ENCODE measurements around the gene SLC2A11. TPM values are rescaled to one million over a fixed set of nuclear protein-coding genes. Genes with fewer than 3 reads are reported as not detected.

Gene SLC2A11
- total RNA-seq, 1 experiment from 2014 or later: 26.9 TPM

GRCh38 chr22:23912293-23912903 lies 54.7 kb downstream of the SLC2A11 start:
- POLR2A ChIA-PET (ENCODE audit: unreplicated experiment): no interaction called here
- H2AFZ ChIP-seq: no peak overlapping the region
- H3K9me3 ChIP-seq (ENCODE audit: insufficient read depth, low read depth): no peaks in the 10 kb centered on the region
- H3K4me2 ChIP-seq: peak overlapping the region; percentile 98; the same call in 1 of the 2 replicates
- intact Hi-C loops (cut with micrococcal nuclease; ENCODE audit: unreplicated experiment): no loop called here
- no peaks in the 10 kb centered on the region for H3K27me3 ChIP-seq (ENCODE audit: insufficient read depth, low read depth)
- CTCF ChIA-PET: no interaction called here
- H3K79me2 ChIP-seq (ENCODE audit: low read depth): peaks cover 10% of the 10 kb centered on the region; the same call in 1 of the 2 replicates
- H3K4me1 ChIP-seq (replicated peaks; ENCODE audit: insufficient read depth): peaks cover 12% of the 10 kb centered on the region; the same call in 1 of the 2 replicates
- DNase-seq: no peak
- BruUV-seq (replicated peaks): no TSS peak
- H3K27ac ChIP-seq: no peak overlapping the region
- TF ChIP-seq EZH2 (IDR thresholded peaks at IDR 0.05; ENCODE audit: low read depth): no peak
- TF ChIP-seq, protein P1, sequence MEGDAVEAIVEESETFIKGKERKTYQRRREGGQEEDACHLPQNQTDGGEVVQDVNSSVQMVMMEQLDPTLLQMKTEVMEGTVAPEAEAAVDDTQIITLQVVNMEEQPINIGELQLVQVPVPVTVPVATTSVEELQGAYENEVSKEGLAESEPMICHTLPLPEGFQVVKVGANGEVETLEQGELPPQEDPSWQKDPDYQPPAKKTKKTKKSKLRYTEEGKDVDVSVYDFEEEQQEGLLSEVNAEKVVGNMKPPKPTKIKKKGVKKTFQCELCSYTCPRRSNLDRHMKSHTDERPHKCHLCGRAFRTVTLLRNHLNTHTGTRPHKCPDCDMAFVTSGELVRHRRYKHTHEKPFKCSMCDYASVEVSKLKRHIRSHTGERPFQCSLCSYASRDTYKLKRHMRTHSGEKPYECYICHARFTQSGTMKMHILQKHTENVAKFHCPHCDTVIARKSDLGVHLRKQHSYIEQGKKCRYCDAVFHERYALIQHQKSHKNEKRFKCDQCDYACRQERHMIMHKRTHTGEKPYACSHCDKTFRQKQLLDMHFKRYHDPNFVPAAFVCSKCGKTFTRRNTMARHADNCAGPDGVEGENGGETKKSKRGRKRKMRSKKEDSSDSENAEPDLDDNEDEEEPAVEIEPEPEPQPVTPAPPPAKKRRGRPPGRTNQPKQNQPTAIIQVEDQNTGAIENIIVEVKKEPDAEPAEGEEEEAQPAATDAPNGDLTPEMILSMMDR (conservative IDR thresholded peaks at IDR 0.05): no peak
- no peaks in the 10 kb centered on the region for H3K36me3 ChIP-seq (ENCODE audit: low read depth)
- H4K20me1 ChIP-seq (ENCODE audit: insufficient read depth): no peaks in the 10 kb centered on the region
- peaks cover 23% of the 10 kb centered on the region for H3F3A ChIP-seq (ENCODE audit: insufficient read depth, low read depth)
- no peaks in the 10 kb centered on the region for H3K9me2 ChIP-seq (ENCODE audit: insufficient read depth)
- no peak overlapping the region; the same call in 1 of the 2 replicates for H3K4me3 ChIP-seq

DNA sequence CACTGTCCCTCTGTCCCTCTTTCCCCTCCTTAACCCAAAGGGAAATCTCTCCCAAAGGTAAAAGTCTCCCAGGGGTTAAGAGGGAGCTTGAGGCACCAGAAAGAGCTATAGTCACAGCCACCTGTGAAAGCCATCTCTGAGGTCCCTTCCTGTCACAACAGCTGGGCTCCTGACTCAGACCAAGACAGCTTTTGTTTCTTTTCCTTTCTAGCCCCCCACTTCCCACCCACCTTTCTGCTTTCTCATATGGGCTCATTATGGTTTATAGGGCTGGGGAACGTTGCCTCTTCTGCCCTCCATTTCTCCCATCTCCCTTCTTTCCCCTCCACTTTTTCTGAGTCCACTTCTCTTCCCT lies 55.6 kb downstream of the SLC2A11 start:
- Histone ChIP-seq H3K9me3 (ENCODE audit: insufficient read depth, low read depth) (no peaks in the 10 kb centered on the region), H3K79me2 (ENCODE audit: low read depth) (peaks cover 10% of the 10 kb centered on the region; the same call in 1 of the 2 replicates), H3K36me3 (ENCODE audit: low read depth) (no peaks in the 10 kb centered on the region), H3K27ac (peak overlapping the region; percentile 64), H2AFZ (peak overlapping the region; percentile 85), H3F3A (ENCODE audit: insufficient read depth, low read depth) (peaks cover 23% of the 10 kb centered on the region), H3K4me2 (peak overlapping the region; percentile 98), H3K9me2 (ENCODE audit: insufficient read depth) (no peaks in the 10 kb centered on the region), H4K20me1 (ENCODE audit: insufficient read depth) (no peaks in the 10 kb centered on the region), H3K4me1 (replicated peaks; ENCODE audit: insufficient read depth) (peaks cover 12% of the 10 kb centered on the region; the same call in 1 of the 2 replicates), H3K27me3 (ENCODE audit: insufficient read depth, low read depth) (no peaks in the 10 kb centered on the region), H3K4me3 (peak overlapping the region; percentile 81)
- CTCF ChIA-PET: no interaction called here
- BruUV-seq (replicated peaks): TSS peak; percentile 27
- POLR2A ChIA-PET (ENCODE audit: unreplicated experiment): interaction anchor here (0.7 to 1.1 kb wide), 4 partner anchors 19 to 196 kb away, joined by 4 to 17 read pairs (median 6); partner anchors contain the start of genes MIF and SLC2A11
- TF ChIP-seq, protein P1 (conservative IDR thresholded peaks at IDR 0.05): no peak
- TF ChIP-seq EZH2 (IDR thresholded peaks at IDR 0.05; ENCODE audit: low read depth): no peak
- DNase-seq: no peak
- intact Hi-C loops (cut with micrococcal nuclease; ENCODE audit: unreplicated experiment): no loop called here

DNA sequence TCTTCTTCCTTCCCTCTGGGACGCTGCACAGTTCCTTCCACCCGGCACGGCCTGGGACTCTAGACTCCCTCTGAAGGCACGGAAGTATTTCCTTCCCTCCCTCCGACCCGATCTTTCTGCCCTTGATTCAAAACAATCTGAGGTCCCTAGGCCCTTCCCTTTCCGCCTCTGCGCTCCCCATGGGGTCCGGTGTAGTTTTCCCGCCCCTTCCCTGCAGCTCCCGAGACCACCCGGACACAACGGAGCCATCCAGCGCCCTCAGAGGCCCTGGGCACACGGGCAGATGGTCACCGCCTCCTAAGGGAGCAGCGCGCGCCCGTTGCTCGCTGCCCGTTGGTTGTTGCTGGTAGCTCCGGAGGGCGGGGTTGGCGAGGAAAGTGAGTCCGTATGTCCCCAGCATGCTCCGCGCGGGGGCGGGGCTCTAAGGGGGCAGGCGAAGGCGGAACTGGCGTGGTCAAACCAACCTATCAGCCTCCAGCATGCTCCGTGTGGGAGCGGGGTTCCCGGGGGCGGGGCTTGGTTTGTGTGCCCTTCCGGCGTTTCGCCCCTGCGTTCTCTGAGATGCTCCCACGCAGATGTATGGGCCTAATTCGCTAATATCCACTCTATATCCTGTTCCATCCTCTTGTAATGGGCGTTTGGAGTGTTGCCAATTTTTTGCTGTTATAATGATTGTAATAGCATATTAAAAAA lies 56.1 kb downstream of the SLC2A11 start:
- Histone ChIP-seq H3K79me2 (ENCODE audit: low read depth) (peaks cover 10% of the 10 kb centered on the region; the same call in 1 of the 2 replicates), H3K4me1 (replicated peaks; ENCODE audit: insufficient read depth) (peaks cover 12% of the 10 kb centered on the region; the same call in 1 of the 2 replicates), H4K20me1 (ENCODE audit: insufficient read depth) (no peaks in the 10 kb centered on the region), H2AFZ (peak overlapping the region; percentile 85), H3K9me3 (ENCODE audit: insufficient read depth, low read depth) (no peaks in the 10 kb centered on the region), H3K4me3 (peak overlapping the region; percentile 81), H3K27ac (peak overlapping the region; percentile 69), H3K4me2 (peak overlapping the region; percentile 98), H3K9me2 (ENCODE audit: insufficient read depth) (no peaks in the 10 kb centered on the region), H3K36me3 (ENCODE audit: low read depth) (no peaks in the 10 kb centered on the region), H3K27me3 (ENCODE audit: insufficient read depth, low read depth) (no peaks in the 10 kb centered on the region), H3F3A (ENCODE audit: insufficient read depth, low read depth) (peaks cover 23% of the 10 kb centered on the region)
- CTCF ChIA-PET: interaction anchor here (0.6 kb wide), 1 partner anchor 612 kb away, joined by 3 read pairs; no protein-coding TSS in a partner anchor
- POLR2A ChIA-PET (ENCODE audit: unreplicated experiment): interaction anchor here (0.7 to 1.1 kb wide), 5 partner anchors 15 to 195 kb away, joined by 3 to 17 read pairs (median 4); partner anchors contain the start of genes MIF and SLC2A11
- TF ChIP-seq, protein P1 (conservative IDR thresholded peaks at IDR 0.05): no peak
- no peak for TF ChIP-seq EZH2 (IDR thresholded peaks at IDR 0.05; ENCODE audit: low read depth)
- peak; percentile 97 for DNase-seq
- intact Hi-C loops (cut with micrococcal nuclease; ENCODE audit: unreplicated experiment): no loop called here
- no TSS peak for BruUV-seq (replicated peaks)
